ENCODE measurements around the gene CFAP299. TPM values are rescaled to one million over a fixed set of nuclear protein-coding genes. Genes with fewer than 3 reads are reported as not detected.

CFAP299 gene
- total RNA-seq, 1 donor from 2014 or later, result 0.93 TPM

- no peak overlapping the region for H3K27ac Mint-ChIP-seq
- no peaks in the 10 kb centered on the region for H3K27me3 Mint-ChIP-seq
- TF ChIP-seq, protein P1, sequence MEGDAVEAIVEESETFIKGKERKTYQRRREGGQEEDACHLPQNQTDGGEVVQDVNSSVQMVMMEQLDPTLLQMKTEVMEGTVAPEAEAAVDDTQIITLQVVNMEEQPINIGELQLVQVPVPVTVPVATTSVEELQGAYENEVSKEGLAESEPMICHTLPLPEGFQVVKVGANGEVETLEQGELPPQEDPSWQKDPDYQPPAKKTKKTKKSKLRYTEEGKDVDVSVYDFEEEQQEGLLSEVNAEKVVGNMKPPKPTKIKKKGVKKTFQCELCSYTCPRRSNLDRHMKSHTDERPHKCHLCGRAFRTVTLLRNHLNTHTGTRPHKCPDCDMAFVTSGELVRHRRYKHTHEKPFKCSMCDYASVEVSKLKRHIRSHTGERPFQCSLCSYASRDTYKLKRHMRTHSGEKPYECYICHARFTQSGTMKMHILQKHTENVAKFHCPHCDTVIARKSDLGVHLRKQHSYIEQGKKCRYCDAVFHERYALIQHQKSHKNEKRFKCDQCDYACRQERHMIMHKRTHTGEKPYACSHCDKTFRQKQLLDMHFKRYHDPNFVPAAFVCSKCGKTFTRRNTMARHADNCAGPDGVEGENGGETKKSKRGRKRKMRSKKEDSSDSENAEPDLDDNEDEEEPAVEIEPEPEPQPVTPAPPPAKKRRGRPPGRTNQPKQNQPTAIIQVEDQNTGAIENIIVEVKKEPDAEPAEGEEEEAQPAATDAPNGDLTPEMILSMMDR (IDR thresholded peaks at IDR 0.05; ENCODE audit: unreplicated experiment), result no peak
- H3K4me1 Mint-ChIP-seq (ENCODE audit: low read depth), result peaks cover 4% of the 10 kb centered on the region
- H3K4me3 Mint-ChIP-seq (ENCODE audit: low read depth), result no peak overlapping the region
- DNase-seq (ENCODE audit: low spot score, unreplicated experiment), result no peak
- H3K9me3 Mint-ChIP-seq (ENCODE audit: low read depth), result no peaks in the 10 kb centered on the region
- H3K36me3 Mint-ChIP-seq (ENCODE audit: insufficient read depth), result no peaks in the 10 kb centered on the region
These were observed 590.9 kb downstream of the CFAP299 start for GRCh38 chr4:80926446-80926845.

GRCh38 chr4:80926891-80927290 lies 591.4 kb downstream of the CFAP299 start:
- Mint-ChIP-seq H3K9me3 (ENCODE audit: low read depth) (no peaks in the 10 kb centered on the region), H3K4me3 (ENCODE audit: low read depth) (no peak overlapping the region), H3K27me3 (no peaks in the 10 kb centered on the region), H3K36me3 (ENCODE audit: insufficient read depth) (no peaks in the 10 kb centered on the region), H3K27ac (no peak overlapping the region), H3K4me1 (ENCODE audit: low read depth) (peaks cover 4% of the 10 kb centered on the region)
- no peak for DNase-seq (ENCODE audit: low spot score, unreplicated experiment)
- TF ChIP-seq, protein P1 (IDR thresholded peaks at IDR 0.05; ENCODE audit: unreplicated experiment), result no peak

DNA sequence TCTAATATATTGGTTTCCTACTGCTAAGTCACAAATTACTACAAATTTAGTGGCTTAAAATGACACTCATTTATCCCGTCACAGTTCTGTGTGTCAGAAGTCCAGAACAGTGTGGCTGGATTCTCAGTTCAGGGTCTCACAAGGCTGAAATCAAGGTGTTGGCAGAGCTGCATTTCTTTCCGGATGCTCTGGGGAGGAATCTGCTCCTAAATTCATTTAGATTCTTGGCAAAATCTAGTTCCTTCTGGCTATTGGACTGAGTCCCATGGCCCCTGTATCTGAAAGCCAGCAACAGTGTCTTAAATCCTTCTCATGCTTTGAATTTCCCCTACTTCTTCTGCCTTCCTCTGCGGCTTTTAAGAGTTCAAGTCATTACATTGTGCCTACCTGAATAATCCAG lies 591.9 kb downstream of the CFAP299 start:
- DNase-seq (ENCODE audit: low spot score, unreplicated experiment), result no peak
- H3K4me1 Mint-ChIP-seq (ENCODE audit: low read depth), result peaks cover 4% of the 10 kb centered on the region
- no peaks in the 10 kb centered on the region for H3K9me3 Mint-ChIP-seq (ENCODE audit: low read depth)
- TF ChIP-seq, protein P1 (IDR thresholded peaks at IDR 0.05; ENCODE audit: unreplicated experiment), result no peak
- H3K4me3 Mint-ChIP-seq (ENCODE audit: low read depth), result no peak overlapping the region
- no peaks in the 10 kb centered on the region for H3K27me3 Mint-ChIP-seq
- no peaks in the 10 kb centered on the region for H3K36me3 Mint-ChIP-seq (ENCODE audit: insufficient read depth)
- no peak overlapping the region for H3K27ac Mint-ChIP-seq

DNA sequence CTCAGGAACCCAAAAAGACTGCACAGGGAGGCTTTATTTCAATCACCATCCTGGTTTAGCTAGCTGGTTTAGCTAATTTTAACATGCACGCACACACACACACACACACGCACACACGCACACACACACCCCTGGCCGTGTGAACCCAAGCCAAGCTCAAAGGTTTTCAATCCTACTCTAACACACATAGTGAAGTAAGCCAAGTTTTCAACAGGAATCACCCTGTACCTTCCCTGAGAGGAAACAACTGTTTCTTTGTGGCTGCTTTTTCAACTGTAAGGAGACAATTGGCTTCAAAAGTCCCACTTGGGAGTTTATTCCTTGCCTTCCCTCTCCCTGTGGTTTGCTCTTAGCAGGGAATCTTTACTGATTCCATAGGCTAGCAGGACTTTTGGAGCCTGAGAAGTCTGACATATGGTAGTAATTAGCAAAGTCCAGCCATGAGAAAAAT lies 596.1 kb downstream of the CFAP299 start:
- Mint-ChIP-seq H3K4me1 (ENCODE audit: low read depth) (no peaks in the 10 kb centered on the region), H3K27ac (no peak overlapping the region), H3K9me3 (ENCODE audit: low read depth) (peaks cover 3% of the 10 kb centered on the region), H3K4me3 (ENCODE audit: low read depth) (no peak overlapping the region), H3K27me3 (no peaks in the 10 kb centered on the region), H3K36me3 (ENCODE audit: insufficient read depth) (no peaks in the 10 kb centered on the region)
- TF ChIP-seq, protein P1 (IDR thresholded peaks at IDR 0.05; ENCODE audit: unreplicated experiment), result no peak
- no peak for DNase-seq (ENCODE audit: low spot score, unreplicated experiment)

- H3K27me3 Mint-ChIP-seq, result peaks cover 9% of the 10 kb centered on the region
- no peak for DNase-seq (ENCODE audit: low spot score, unreplicated experiment)
- H3K27ac Mint-ChIP-seq, result no peak overlapping the region
- H3K4me3 Mint-ChIP-seq (ENCODE audit: low read depth), result no peak overlapping the region
- peaks cover 6% of the 10 kb centered on the region for H3K4me1 Mint-ChIP-seq (ENCODE audit: low read depth)
- no peaks in the 10 kb centered on the region for H3K9me3 Mint-ChIP-seq (ENCODE audit: low read depth)
- H3K36me3 Mint-ChIP-seq (ENCODE audit: insufficient read depth), result no peaks in the 10 kb centered on the region
- TF ChIP-seq, protein P1 (IDR thresholded peaks at IDR 0.05; ENCODE audit: unreplicated experiment), result no peak
These were observed 612.6 kb downstream of the CFAP299 start for GRCh38 chr4:80948141-80948540.
